ENCODE data around the gene ABCC3. TPM values are rescaled to one million over a fixed set of nuclear protein-coding genes. Genes with fewer than 3 reads are reported as not detected.

The ABCC3 gene
- total RNA-seq, 3 donors from 2014 or later (not counting 1 experiment from before 2014, with no cell fraction given), result 1.6 to 13.2 (median 5.9) TPM

DNA sequence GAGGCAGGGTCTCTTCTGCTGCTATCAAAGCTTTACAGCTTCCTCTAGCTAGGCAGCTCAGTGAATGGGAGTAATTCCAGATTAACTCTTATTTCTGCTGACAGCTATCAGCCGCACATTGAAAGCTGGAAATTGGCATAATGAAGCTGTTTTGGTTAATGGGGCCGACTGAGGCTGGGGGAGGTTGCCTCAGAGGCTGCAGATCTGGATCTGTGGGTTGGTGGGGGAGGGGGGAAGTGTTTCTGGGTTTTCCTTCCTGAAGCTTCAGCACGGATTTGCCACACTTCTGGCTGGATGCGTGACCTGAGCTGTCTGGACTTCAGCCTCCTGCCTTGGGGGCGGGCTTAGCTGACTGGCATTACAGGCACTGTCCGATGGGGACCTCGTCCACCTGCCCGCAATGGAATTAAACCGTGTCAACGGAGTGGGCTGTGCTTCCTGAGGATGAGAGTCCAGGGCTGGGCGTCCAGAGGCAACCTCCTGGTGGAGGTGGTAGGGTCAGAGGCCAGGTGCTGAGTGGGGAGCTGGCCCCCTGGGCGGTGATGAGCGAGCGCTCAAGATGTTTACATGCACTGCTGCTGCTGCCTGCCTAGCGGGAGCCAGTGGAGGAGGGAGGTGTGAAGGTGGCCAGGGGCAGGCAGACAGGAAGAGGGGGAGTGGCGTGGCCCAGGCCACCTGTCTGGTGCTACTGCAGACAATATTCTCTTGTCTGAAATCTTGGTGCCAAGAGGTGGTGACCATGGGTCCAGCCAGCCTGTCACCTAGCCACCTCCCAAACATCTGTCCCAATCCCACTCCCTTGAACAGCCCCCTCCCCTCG lies 6.7 kb upstream of the ABCC3 start:
- no peaks in the 10 kb centered on the region for H3K36me3 Mint-ChIP-seq
- H3K27ac Mint-ChIP-seq, result no peak overlapping the region
- ATAC-seq (peak in 1 of 3 donors; percentile 61), DNase-seq (no peak)
- 11% methylated on average over 17 of the region's 17 CpGs for WGBS (ENCODE audit: insufficient coverage)
- no peak for TF ChIP-seq CTCF (IDR thresholded peaks at IDR 0.05)
- Histone ChIP-seq H3K9me3 (ENCODE audit: control insufficient read depth, insufficient read depth, low read length) (no peaks in the 10 kb centered on the region), H3K4me1 (ENCODE audit: control insufficient read depth, insufficient read depth, low read length) (peaks cover 5% of the 10 kb centered on the region), H3K27ac (ENCODE audit: low read length) (no peak overlapping the region), H3K4me3 (ENCODE audit: low read length) (no peak overlapping the region), H3K36me3 (ENCODE audit: control insufficient read depth, insufficient read depth, low read length) (no peaks in the 10 kb centered on the region), H3K27me3 (ENCODE audit: control insufficient read depth, insufficient read depth, low read length) (no peaks in the 10 kb centered on the region)
- peaks cover 23 to 30% of the 10 kb centered on the region in 2 donors for H3K27me3 Mint-ChIP-seq (ENCODE audit: low read depth in 2 of 2)
- intact Hi-C loops (cut with micrococcal nuclease), result no loop called here
- no peaks in the 10 kb centered on the region for H3K9me3 Mint-ChIP-seq
- H3K4me1 Mint-ChIP-seq, result peaks cover 0 to 9% of the 10 kb centered on the region in 2 donors
- H3K4me3 Mint-ChIP-seq, result no peak overlapping the region

DNA sequence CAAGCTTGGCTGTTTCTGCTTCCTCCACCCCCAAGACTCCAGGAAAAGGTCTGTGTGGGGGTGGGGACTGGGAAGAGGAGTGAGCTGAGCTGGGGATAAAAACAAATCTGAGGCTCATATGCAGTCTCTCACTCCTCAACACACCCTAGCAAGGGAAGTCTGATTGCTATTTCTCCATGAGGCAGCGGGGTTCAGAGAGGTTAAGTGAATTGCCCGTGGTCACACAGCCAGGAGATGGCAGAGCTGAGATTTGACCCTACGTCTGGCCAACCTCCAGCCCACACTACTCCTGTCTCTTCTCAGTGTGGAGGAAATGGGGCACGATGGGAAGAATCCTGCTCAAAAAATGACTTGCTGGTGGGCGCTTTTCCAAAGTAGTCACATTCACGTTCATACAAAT lies 4.8 kb upstream of the ABCC3 start:
- Mint-ChIP-seq H3K27me3 (ENCODE audit: low read depth in 2 of 2) (peaks cover 37 to 39% of the 10 kb centered on the region in 2 donors), H3K27ac (no peak overlapping the region), H3K4me3 (no peak overlapping the region), H3K9me3 (no peaks in the 10 kb centered on the region), H3K4me1 (peaks cover 0 to 9% of the 10 kb centered on the region in 2 donors), H3K36me3 (no peaks in the 10 kb centered on the region)
- Histone ChIP-seq H3K27ac (ENCODE audit: low read length) (no peak overlapping the region), H3K4me3 (ENCODE audit: low read length) (no peak overlapping the region), H3K4me1 (ENCODE audit: control insufficient read depth, insufficient read depth, low read length) (peaks cover 8% of the 10 kb centered on the region), H3K36me3 (ENCODE audit: control insufficient read depth, insufficient read depth, low read length) (no peaks in the 10 kb centered on the region), H3K9me3 (ENCODE audit: control insufficient read depth, insufficient read depth, low read length) (no peaks in the 10 kb centered on the region), H3K27me3 (ENCODE audit: control insufficient read depth, insufficient read depth, low read length) (peaks cover 9% of the 10 kb centered on the region)
- no peak for DNase-seq
- intact Hi-C loops (cut with micrococcal nuclease), result no loop called here
- ATAC-seq, result no peak
- TF ChIP-seq CTCF (IDR thresholded peaks at IDR 0.05), result no peak
- WGBS (ENCODE audit: insufficient coverage), result 76% methylated on average over 6 of the region's 6 CpGs

DNA sequence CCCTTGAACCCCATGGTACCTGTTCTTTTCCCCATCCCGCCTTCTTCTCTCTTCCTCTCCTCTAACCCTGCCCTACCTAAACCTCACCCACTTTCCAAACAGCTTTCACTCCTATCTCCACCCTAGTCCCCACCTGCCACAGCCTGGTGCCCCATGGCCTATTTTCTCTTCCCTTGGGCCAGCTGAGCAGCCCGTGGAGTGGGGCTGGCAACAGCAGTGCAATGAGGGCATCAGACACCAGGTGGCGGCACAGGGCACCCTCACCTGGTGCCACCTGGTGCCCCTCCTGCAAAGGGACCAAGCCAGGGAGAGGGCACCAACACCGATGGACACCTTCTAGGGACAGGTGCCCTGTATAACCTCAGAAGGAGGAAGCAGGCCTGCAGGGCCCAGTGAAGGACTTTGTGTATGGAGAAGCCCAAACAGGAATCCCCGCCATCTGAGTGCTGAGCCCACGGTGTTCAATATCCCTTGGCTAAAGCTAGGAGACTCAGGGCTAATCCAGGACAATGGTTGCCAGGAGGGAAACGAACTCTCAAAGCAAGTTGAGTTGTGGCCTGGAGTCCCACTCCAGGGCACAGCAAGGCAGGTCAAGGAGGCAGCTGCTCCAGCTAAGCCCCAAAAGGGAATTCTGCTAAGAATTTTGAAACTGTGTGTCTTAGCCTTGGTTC lies 4.0 kb upstream of the ABCC3 start:
- H3K4me1 Mint-ChIP-seq, result peaks cover 0 to 9% of the 10 kb centered on the region in 2 donors

More for the DNA sequence above, 4.0 kb upstream of the ABCC3 start:
- peak; percentile 49 for TF ChIP-seq CTCF (IDR thresholded peaks at IDR 0.05)
- Histone ChIP-seq H3K9me3 (ENCODE audit: control insufficient read depth, insufficient read depth, low read length) (no peaks in the 10 kb centered on the region), H3K27ac (ENCODE audit: low read length) (no peak overlapping the region), H3K4me1 (ENCODE audit: control insufficient read depth, insufficient read depth, low read length) (peaks cover 8% of the 10 kb centered on the region), H3K27me3 (ENCODE audit: control insufficient read depth, insufficient read depth, low read length) (peaks cover 12% of the 10 kb centered on the region), H3K36me3 (ENCODE audit: control insufficient read depth, insufficient read depth, low read length) (no peaks in the 10 kb centered on the region), H3K4me3 (ENCODE audit: low read length) (no peak overlapping the region)
- peak; percentile 23 to 73 for DNase-seq
- Mint-ChIP-seq H3K27me3 (ENCODE audit: low read depth in 2 of 2) (peaks cover 37 to 39% of the 10 kb centered on the region in 2 donors), H3K27ac (no peak overlapping the region), H3K4me3 (no peak overlapping the region), H3K9me3 (no peaks in the 10 kb centered on the region), H3K36me3 (no peaks in the 10 kb centered on the region)
- intact Hi-C loops (cut with micrococcal nuclease), result no loop called here
- WGBS (ENCODE audit: insufficient coverage), result 53% methylated on average over 7 of the region's 7 CpGs
- ATAC-seq, result peak; percentile 35 to 63 (median 46)
